Measurements from ENCODE around the gene LRRC47.
A peak's percentile ranks its signal among the peaks of the same experiment; 100 is the strongest.

The LRRC47 gene

GRCh38 chr1:3785456-3786157 lies 10.7 kb downstream of the LRRC47 start:
- no peak for DNase-seq
- Mint-ChIP-seq H3K27me3 (no peaks in the 10 kb centered on the region), H3K4me1 (ENCODE audit: low read depth) (peaks cover 14% of the 10 kb centered on the region), H3K9me3 (no peaks in the 10 kb centered on the region), H3K36me3 (ENCODE audit: low read depth) (peaks cover 84% of the 10 kb centered on the region), H3K4me3 (no peak overlapping the region), H3K27ac (peak overlapping the region; percentile 22)

DNA sequence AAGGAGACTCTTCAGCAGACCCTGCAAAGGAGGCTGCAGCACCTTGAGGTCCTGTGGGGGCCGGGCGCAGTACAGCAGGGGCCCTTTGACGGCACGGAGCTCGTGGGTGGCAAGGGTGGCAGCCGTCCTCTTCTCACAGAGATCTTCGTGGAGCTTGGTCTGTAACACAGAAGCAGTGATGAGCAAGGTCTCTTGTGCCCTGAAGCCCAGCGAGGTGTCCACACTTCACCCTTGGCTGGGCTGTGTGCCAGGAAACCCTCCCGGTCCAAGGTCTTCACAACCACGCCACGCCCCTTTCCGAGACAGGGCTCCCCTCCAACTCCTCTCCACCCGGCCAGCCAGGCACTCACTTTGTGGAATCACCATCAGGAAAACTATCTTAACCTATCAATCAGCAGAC lies 11.3 kb downstream of the LRRC47 start:
- Mint-ChIP-seq H3K4me1 (ENCODE audit: low read depth) (peaks cover 14% of the 10 kb centered on the region), H3K36me3 (ENCODE audit: low read depth) (peaks cover 90% of the 10 kb centered on the region), H3K27me3 (no peaks in the 10 kb centered on the region), H3K4me3 (no peak overlapping the region), H3K27ac (peak overlapping the region; percentile 22), H3K9me3 (no peaks in the 10 kb centered on the region)
- no peak for DNase-seq

DNA sequence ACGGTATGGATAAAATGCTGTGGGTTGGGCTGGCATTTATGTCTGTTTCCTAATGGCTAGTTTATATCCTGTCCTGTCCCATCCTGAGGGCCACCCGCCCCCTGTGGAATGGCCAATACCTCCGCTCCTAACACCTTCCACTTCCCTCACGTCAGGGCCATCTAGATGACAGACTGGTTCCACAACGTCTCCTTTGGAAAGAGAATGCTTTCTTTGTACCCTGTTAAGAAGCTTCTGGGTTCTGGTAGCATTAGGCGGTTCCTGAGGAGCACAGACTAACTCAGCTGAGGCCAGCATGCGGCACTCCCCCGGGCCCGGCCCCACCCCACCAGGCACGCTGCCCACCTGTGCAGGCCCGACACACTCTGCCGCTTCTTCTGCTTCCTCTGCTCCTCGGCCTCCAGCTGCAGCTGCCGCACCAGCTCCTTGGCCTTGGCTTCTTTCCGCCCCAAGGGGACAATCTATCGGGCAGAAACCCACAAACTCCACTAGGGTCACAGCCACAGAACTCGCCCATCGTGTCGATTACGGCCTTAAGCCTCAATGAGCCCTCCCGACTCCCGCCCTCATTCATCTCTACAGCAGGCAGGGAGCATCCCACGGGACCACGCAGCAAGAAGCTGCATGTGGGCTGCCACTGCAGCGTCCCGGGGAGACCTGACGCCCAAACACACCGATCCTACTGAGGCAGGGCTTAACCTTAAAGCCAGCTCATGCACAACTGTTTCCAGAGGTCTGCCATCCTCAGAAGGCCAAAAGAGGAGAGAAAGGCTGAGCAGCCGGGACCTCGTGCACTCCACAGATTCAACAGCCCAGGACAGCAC lies 12.4 kb downstream of the LRRC47 start:
- Mint-ChIP-seq H3K9me3 (no peaks in the 10 kb centered on the region), H3K27me3 (no peaks in the 10 kb centered on the region), H3K4me3 (no peak overlapping the region), H3K36me3 (ENCODE audit: low read depth) (peaks cover 97% of the 10 kb centered on the region), H3K27ac (no peak overlapping the region), H3K4me1 (ENCODE audit: low read depth) (peaks cover 11% of the 10 kb centered on the region)
- DNase-seq, result no peak

- Mint-ChIP-seq H3K9me3 (no peaks in the 10 kb centered on the region), H3K4me3 (no peak overlapping the region), H3K27me3 (no peaks in the 10 kb centered on the region), H3K27ac (peak overlapping the region; percentile 11), H3K36me3 (ENCODE audit: low read depth) (peaks cover 71% of the 10 kb centered on the region), H3K4me1 (ENCODE audit: low read depth) (peaks cover under 1% of the 10 kb centered on the region)
- no peak for DNase-seq
These were observed 15.4 kb downstream of the LRRC47 start for GRCh38 chr1:3780901-3781300.

- Mint-ChIP-seq H3K36me3 (ENCODE audit: low read depth) (peaks cover 62% of the 10 kb centered on the region), H3K9me3 (no peaks in the 10 kb centered on the region), H3K27me3 (no peaks in the 10 kb centered on the region), H3K4me3 (no peak overlapping the region), H3K4me1 (ENCODE audit: low read depth) (peaks cover 6% of the 10 kb centered on the region), H3K27ac (no peak overlapping the region)
- no peak for DNase-seq
These were observed 16.3 kb downstream of the LRRC47 start for GRCh38 chr1:3779912-3780416.

DNA sequence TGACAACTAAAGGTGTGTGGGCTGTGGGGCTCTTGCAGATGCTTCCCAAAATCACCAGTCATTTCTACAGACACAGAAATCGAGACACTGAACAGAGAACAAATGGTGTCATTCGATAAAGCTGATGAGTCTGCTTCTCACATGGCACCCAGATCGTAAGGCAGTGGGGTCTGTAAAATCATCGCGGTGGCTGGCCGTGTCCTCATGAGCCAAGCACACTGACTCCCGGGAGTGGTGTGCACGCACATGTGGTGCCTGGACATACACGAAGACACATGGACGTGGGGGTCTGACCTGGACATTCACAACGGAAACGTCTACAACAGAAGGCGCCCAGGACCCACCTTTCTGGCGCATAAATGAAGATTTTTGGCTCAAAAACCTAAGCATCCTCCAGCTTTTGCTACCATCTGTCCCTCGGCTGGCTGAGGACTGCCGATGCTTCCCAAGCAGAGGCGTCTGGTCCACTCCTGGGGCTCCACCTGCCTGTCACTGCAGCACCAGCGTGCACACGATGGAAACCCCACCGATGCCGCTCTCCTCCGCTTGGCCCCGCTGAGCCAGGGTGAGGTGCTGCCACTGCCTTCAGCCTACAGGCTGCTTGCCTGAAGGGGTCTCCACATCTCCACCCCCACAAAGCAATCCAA lies 16.9 kb downstream of the LRRC47 start:
- Mint-ChIP-seq H3K4me3 (no peak overlapping the region), H3K36me3 (ENCODE audit: low read depth) (peaks cover 56% of the 10 kb centered on the region), H3K27me3 (no peaks in the 10 kb centered on the region), H3K9me3 (no peaks in the 10 kb centered on the region), H3K4me1 (ENCODE audit: low read depth) (peaks cover 6% of the 10 kb centered on the region), H3K27ac (no peak overlapping the region)
- DNase-seq, result no peak

GRCh38 chr1:3778590-3779264 lies 17.6 kb downstream of the LRRC47 start:
- Mint-ChIP-seq H3K36me3 (ENCODE audit: low read depth) (peaks cover 49% of the 10 kb centered on the region), H3K4me3 (no peak overlapping the region), H3K27ac (no peak overlapping the region), H3K9me3 (no peaks in the 10 kb centered on the region), H3K27me3 (no peaks in the 10 kb centered on the region), H3K4me1 (ENCODE audit: low read depth) (peaks cover 6% of the 10 kb centered on the region)
- DNase-seq, result no peak

DNA sequence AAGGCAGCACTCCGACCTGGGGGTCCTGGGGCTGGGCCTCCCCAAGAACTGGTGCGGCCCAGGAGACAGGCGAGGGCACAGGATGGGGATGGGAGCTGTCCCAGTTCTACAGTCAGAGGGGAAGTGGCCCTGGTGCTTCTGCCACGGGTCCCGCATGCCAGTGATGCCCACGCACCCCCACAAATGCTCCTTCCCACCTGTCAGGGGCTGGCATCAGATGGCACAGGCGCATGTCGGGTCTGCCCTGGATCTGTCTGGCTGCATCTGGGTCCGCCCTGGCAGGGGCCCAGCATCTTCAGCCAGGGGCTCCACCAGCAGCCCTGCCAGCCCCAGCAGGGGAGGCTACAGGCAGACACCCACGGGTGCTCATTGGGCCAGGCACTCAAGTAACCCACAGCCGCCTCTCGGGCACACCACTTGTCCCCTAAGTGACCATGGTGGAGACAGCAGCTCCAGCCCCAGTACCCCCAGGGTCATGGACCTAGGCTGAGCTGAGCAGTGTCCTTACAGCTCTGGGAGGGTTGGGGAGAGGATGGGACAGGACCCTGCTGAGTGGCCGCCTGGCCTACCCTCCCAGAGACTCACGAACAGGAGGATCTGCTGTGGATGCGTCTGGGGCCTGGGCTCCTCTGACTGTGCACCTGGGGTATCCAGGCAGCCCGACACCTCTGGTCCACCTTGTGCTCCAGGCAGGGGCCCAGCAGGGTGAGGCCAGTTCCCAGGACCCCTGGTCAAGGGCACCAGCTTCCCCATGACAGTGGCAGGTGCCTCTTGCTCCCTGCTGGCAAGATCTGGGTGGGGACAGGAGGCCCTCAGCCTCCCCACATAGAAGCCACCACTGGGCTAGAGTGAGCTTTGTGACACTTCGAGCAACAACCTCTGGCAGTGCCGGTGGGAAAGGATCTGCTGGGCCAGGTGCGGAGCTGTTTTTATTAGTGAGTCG lies 18.4 kb downstream of the LRRC47 start:
- Mint-ChIP-seq H3K9me3 (no peaks in the 10 kb centered on the region), H3K27ac (no peak overlapping the region), H3K4me1 (ENCODE audit: low read depth) (peaks cover 6% of the 10 kb centered on the region), H3K27me3 (no peaks in the 10 kb centered on the region), H3K4me3 (no peak overlapping the region), H3K36me3 (ENCODE audit: low read depth) (peaks cover 41% of the 10 kb centered on the region)
- DNase-seq, result no peak

DNA sequence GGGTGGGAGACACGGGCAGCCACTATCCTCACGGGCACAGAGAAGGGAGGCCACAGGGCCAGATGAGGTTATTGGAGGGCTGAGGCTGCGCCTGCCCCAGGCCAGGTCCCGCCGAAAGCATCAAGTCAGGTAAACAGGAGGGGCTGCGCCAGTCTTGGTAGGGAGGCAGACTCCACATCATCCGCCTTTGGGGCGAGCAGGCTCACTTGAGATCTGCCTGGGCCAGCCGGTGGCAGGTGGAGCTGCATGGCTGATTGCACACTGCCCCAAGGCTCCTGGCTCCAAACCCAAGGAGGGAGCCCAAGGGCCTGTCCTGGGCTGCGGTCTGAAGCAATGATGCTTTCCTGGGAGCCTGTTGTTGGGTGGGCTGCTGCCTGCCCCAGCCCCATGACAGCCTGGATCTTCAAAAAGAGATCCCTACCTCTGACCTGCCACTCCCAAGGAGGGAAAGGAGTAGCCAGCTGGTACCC lies 19.2 kb downstream of the LRRC47 start:
- Mint-ChIP-seq H3K4me1 (ENCODE audit: low read depth) (peaks cover 6% of the 10 kb centered on the region), H3K27ac (no peak overlapping the region), H3K36me3 (ENCODE audit: low read depth) (peaks cover 33% of the 10 kb centered on the region), H3K27me3 (no peaks in the 10 kb centered on the region), H3K4me3 (no peak overlapping the region), H3K9me3 (no peaks in the 10 kb centered on the region)
- no peak for DNase-seq

GRCh38 chr1:3776231-3776961 lies 19.9 kb downstream of the LRRC47 start:
- Mint-ChIP-seq H3K27ac (no peak overlapping the region), H3K4me1 (ENCODE audit: low read depth) (peaks cover 11% of the 10 kb centered on the region), H3K9me3 (no peaks in the 10 kb centered on the region), H3K36me3 (ENCODE audit: low read depth) (peaks cover 26% of the 10 kb centered on the region), H3K27me3 (no peaks in the 10 kb centered on the region), H3K4me3 (no peak overlapping the region)
- DNase-seq, result no peak

DNA sequence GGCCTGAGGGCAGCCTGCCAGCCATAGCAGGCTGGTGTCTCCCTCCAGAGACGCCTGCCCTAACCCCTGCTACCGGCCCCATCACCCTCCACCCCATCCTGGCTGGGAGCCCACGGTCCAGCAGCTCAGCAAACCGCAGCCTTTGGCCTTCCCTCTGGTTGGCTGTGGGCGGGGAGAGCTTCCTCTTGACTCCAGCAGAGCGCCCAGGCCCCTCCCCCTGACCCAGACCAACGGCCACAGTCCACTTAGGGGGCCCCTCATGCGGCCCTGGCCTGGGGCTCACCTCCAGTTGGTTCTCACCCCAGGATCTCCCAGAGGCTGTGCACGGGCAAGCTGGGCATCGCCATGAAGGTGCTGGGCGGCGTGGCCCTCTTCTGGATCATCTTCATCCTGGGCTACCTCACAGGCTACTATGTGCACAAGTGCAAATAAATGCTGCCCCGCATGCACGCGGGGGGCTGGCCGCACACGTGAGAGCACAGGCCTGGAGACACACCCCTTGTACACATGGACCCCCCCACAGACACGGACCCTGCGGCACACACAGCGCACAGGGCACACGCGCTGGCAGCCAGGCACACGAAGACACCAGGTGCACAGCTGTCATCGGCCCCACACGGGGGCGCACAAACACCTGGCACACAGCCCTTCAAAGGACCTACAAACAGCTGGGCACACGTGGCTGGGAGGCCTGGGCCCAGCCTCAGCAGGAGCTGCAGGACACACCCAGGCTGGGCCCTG lies 20.6 kb downstream of the LRRC47 start:
- peaks cover 19% of the 10 kb centered on the region for H3K36me3 Mint-ChIP-seq (ENCODE audit: low read depth)
- no peaks in the 10 kb centered on the region for H3K9me3 Mint-ChIP-seq
- H3K4me3 Mint-ChIP-seq, result no peak overlapping the region

DNA sequence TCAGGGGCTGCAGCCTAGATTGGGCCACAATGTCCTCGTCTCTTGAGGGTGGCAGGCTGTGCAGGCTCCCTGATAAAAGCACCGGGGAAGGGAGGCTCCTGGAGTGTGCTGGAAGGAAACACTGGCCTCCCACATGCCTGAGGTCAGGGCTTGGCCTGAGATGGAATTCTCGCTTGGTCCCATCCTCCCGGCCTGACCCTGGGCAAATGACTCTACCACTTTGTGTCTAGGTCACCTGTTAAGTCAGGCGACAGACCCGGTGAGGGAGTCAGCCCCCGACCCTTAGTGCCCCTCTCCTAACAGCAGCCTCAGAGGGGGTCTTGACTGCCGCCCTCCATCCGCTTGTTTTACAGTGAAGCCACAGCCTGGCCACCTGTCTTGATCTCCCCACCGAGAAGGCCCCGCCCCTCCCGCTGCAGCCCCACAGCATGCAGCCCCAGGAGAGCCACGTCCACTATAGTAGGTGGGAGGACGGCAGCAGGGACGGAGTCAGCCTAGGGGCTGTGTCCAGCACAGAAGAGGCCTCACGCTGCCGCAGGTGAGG lies 21.3 kb downstream of the LRRC47 start:
- no peaks in the 10 kb centered on the region for H3K27me3 Mint-ChIP-seq
- no peak overlapping the region for H3K27ac Mint-ChIP-seq
- no peaks in the 10 kb centered on the region for H3K9me3 Mint-ChIP-seq
- H3K4me1 Mint-ChIP-seq (ENCODE audit: low read depth), result peaks cover 19% of the 10 kb centered on the region
- no peak overlapping the region for H3K4me3 Mint-ChIP-seq
- DNase-seq, result no peak
- peaks cover 12% of the 10 kb centered on the region for H3K36me3 Mint-ChIP-seq (ENCODE audit: low read depth)

More for the DNA sequence above, 20.6 kb downstream of the LRRC47 start:
- Mint-ChIP-seq H3K27me3 (no peaks in the 10 kb centered on the region), H3K4me1 (ENCODE audit: low read depth) (peaks cover 19% of the 10 kb centered on the region), H3K27ac (no peak overlapping the region)
- DNase-seq, result peak; percentile 62

Measured in activated T-cell treated with anti-CD3 and anti-CD28 coated beads, Interleukin-2, amount 50 U/mL, for 24 hours (primary cell).